Suprapubic skin (tissue), 4 donors: ENCODE measurements around the gene NPEPL1. TPM values are rescaled to one million over a fixed set of nuclear protein-coding genes. Genes with fewer than 3 reads are reported as not detected.

ENCODE experiments used
- DNase-seq, 2 donors: peaks; one replicate each; pipeline ENCODE4 v3.0.0-alpha.2; 2019; ENCODE audit warnings: low spot score in 2 of 2
- H3K27ac ChIP-seq: fragments of 200-600 bp; sonication (generic); one replicate; pipeline ENCODE4 v1.5.1; 2019
- H3K27me3 ChIP-seq: fragments of 200-600 bp; sonication (generic); one replicate; pipeline ENCODE4 v1.5.1; 2019
- H3K36me3 ChIP-seq: fragments of 200-600 bp; sonication (generic); one replicate; pipeline ENCODE4 v1.5.1; 2019
- H3K4me1 ChIP-seq: fragments of 200-600 bp; sonication (generic); one replicate; pipeline ENCODE4 v1.5.1; 2019
- H3K4me3 ChIP-seq: fragments of 200-600 bp; sonication (generic); one replicate; pipeline ENCODE4 v1.5.1; 2019; ENCODE audit warnings: mild to moderate bottlenecking
- H3K9me3 ChIP-seq: fragments of 200-600 bp; sonication (generic); one replicate; pipeline ENCODE4 v1.5.1; 2019
- EP300 ChIP-seq: sonication (generic); formaldehyde crosslinking; IDR thresholded peaks from one replicate; pipeline ENCODE4 v1.6.1; 2017; ENCODE audit warnings: antibody characterized with exemption
- POLR2A ChIP-seq, 2 donors: fragments of 450-650 bp; IDR thresholded peaks; one replicate each; pipeline ENCODE4 v1.6.1; 2017; ENCODE audit warnings: antibody characterized with exemption in 2 of 2, mild to moderate bottlenecking in 2 of 2, moderate library complexity in 2 of 2
- POLR2AphosphoS5 ChIP-seq, 3 donors: sonication (generic); formaldehyde crosslinking; IDR thresholded peaks; one replicate each; pipeline ENCODE4 v1.6.1; 2017; ENCODE audit warnings: antibody characterized with exemption in 3 of 3
- WGBS: methylation state at CpG from one replicate; pipeline ENCODE4 v1.1.5; 2018; 5-methylcytosine and 5-hydroxymethylcytosine counted together
- total RNA-seq, 4 donors: library from RNA; depleted of rRNA; stranded (reverse); fragments of >200 nt; gene quantifications; one replicate each; pipeline ENCODE4 v1.1.0, GENCODE V29; 2016
- TF ChIP-seq, protein P1 (sequence below), 2 donors: fragments of 200-600 bp in 1 of 2; fragments of 450-650 bp in 1 of 2; sonication (generic) in 1 of 2; IDR thresholded peaks; one replicate each; pipeline ENCODE4 v1.5.1; 2016 to 2019; ENCODE audit warnings: antibody characterized with exemption in 2 of 2, mild to moderate bottlenecking in 1 of 2, moderate library complexity in 1 of 2

NPEPL1 gene
- total RNA-seq, 4 donors from 2014 or later: 21.0 to 69.2 (median 42.0) TPM

DNA sequence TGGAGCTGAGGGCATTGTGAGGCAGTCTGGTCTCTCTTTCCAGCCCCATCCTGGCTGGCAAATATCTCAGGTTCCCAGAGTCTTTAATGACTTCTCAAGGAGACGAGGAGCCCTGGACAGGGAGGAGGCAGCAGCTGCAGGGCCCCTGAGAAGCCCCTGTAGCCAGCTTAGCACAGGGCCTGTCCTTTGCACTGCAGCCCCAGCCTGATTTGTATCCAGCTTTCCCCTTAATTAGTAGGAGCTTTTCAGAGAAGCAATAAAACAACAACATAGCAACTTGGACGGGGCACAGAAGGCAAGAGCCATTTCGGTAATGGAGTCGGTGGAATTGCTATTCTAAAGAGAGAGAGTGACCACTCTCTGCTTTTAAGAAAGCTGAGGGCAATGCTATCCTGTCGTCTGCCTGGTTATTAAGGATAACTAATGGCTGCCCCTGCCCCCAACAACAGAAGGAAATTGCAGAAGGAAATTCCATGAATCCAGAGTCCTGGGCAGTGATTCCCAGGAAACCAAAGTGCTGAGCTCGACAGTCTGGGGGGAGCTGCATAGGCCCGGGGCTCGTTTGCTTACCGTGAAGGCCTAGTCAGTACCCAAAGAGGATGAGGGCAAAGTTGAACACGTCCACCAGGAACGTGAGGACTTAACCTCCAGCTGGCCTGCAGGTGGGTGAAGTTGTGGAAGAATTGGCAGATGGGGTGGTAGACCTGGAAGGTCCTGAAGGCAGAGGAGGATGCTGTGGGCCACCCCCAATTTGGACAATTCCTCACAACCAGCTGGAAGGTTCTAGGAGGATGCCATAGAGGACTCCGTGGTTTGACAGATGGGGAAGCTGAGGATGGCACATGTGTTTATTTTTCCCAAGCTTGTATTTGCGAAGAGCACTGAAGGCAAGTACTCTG lies 50.3 kb downstream of the NPEPL1 start:
- no peaks in the 10 kb centered on the region for H3K9me3 ChIP-seq
- no peaks in the 10 kb centered on the region for H3K4me1 ChIP-seq

DNA sequence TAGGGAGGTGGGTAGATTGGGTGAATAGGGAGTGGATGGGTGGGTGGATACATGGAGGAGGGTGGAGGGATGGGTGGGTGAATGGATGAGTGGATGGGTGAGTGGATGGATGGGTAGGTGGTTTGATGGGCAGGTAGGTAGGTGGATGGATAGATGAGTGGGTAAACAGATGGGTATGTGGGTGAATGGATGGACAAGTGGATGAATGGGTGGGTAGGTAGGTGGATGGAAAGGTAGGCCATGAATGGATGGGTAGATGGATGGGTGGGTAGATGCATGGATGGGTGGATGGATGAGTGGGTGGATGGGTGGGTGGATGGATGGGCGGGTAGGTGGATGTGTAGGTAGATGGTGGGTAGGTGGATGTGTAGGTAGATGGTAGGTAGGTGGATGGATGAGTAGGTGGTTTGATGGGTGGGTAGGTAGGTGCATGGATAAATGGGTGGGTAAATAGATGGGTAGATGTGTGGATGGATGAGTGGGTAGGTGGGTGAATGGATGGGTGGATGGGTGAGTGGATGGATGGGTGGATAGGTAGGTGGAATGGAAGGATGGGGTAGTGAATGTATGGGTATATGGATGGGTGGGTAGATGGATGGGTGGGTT lies 51.4 kb downstream of the NPEPL1 start:
- 82% methylated on average over 1 of the region's 1 CpG for WGBS
- Histone ChIP-seq H3K27me3 (peaks cover 52% of the 10 kb centered on the region), H3K27ac (no peak overlapping the region), H3K36me3 (no peaks in the 10 kb centered on the region), H3K4me3 (no peak overlapping the region), H3K4me1 (no peaks in the 10 kb centered on the region), H3K9me3 (no peaks in the 10 kb centered on the region)
- no peak for TF ChIP-seq EP300
- TF ChIP-seq, protein P1, sequence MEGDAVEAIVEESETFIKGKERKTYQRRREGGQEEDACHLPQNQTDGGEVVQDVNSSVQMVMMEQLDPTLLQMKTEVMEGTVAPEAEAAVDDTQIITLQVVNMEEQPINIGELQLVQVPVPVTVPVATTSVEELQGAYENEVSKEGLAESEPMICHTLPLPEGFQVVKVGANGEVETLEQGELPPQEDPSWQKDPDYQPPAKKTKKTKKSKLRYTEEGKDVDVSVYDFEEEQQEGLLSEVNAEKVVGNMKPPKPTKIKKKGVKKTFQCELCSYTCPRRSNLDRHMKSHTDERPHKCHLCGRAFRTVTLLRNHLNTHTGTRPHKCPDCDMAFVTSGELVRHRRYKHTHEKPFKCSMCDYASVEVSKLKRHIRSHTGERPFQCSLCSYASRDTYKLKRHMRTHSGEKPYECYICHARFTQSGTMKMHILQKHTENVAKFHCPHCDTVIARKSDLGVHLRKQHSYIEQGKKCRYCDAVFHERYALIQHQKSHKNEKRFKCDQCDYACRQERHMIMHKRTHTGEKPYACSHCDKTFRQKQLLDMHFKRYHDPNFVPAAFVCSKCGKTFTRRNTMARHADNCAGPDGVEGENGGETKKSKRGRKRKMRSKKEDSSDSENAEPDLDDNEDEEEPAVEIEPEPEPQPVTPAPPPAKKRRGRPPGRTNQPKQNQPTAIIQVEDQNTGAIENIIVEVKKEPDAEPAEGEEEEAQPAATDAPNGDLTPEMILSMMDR (IDR thresholded peaks at IDR 0.05): no peak
- TF ChIP-seq POLR2AphosphoS5 (IDR thresholded peaks at IDR 0.05): no peak
- no peak for DNase-seq

More for the DNA sequence above, 50.3 kb downstream of the NPEPL1 start:
- no peaks in the 10 kb centered on the region for H3K36me3 ChIP-seq
- 64% methylated on average over 13 of the region's 13 CpGs for WGBS
- TF ChIP-seq POLR2AphosphoS5 (IDR thresholded peaks at IDR 0.05) (no peak), POLR2A (IDR thresholded peaks at IDR 0.05) (no peak), EP300 (no peak)
- TF ChIP-seq, protein P1 (IDR thresholded peaks at IDR 0.05): no peak
- DNase-seq: no peak
- H3K4me3 ChIP-seq: no peak overlapping the region
- H3K27me3 ChIP-seq: peaks cover 50% of the 10 kb centered on the region
- H3K27ac ChIP-seq: no peak overlapping the region

DNA sequence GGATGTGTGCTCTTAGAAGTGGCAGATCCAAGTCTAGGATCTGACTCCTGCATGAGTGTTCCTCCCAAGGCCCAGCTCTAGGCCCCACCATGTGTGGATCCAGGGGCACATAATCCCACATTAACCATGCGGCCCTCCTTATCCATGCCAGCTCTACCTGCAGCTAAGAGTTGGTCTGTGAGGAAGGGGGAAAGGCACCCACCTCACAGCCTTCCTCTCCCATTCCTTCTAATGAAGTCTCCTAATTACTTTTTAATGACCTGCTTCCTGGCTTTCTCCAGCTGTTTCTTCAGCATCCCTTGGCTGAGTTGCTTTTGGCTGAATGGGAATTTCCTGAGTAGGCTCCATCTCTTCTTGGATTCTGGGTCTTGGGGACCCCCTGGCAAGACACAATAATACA lies 52.2 kb downstream of the NPEPL1 start:
- no peak overlapping the region for H3K4me3 ChIP-seq
- TF ChIP-seq POLR2AphosphoS5 (IDR thresholded peaks at IDR 0.05): no peak
- no peaks in the 10 kb centered on the region for H3K36me3 ChIP-seq
- H3K4me1 ChIP-seq: no peaks in the 10 kb centered on the region
- peaks cover 52% of the 10 kb centered on the region for H3K27me3 ChIP-seq
- WGBS: 60% methylated on average over 1 of the region's 1 CpG
- no peak overlapping the region for H3K27ac ChIP-seq
- no peaks in the 10 kb centered on the region for H3K9me3 ChIP-seq
- DNase-seq: no peak

DNA sequence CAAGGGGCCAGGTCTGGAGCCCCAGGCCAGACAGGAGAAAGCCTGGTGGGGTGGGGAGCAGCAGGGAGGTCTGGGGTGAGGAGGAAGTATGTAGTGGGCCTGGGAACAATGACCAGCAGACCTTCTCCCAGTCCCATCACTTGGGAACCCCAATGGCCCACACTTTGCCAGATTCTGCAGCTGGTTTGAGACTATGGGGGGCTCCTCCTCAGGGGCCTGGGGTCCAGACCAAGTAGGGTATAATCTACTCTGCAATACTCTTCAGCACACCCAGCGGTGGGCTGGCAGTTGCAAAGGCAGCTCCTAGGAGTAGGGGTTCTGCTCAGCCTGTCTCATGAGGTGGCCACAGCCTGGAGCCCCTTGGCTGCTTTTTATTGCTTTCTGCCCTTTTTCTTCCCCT lies 52.8 kb downstream of the NPEPL1 start:
- WGBS: 100% methylated on average over 1 of the region's 1 CpG
- peaks cover 55% of the 10 kb centered on the region for H3K27me3 ChIP-seq
- no peak for DNase-seq

DNA sequence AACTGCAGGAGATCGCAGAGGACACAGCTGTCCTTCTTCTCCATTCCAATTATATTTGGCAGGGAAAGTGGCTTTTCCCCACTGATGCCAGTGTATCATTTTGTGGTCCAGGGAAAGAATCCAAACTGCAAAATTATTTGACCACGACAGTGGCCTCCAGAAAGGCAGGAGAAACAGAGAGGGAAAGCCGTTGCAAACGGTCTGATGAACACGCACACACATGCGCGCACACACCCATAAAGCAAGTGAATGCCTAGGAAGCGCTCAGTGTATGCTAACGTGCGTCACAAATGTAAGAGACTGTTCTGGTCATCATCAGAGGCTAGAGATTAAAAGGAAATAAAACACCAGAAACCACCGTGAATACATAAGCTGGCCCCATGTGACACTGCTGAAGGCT lies 54.0 kb downstream of the NPEPL1 start:
- no peak for TF ChIP-seq POLR2AphosphoS5 (IDR thresholded peaks at IDR 0.05)
- TF ChIP-seq, protein P1 (IDR thresholded peaks at IDR 0.05): no peak
- TF ChIP-seq POLR2A (IDR thresholded peaks at IDR 0.05): no peak
- no peak for TF ChIP-seq EP300
- WGBS: 62% methylated on average over 11 of the region's 11 CpGs
- Histone ChIP-seq H3K4me1 (no peaks in the 10 kb centered on the region), H3K4me3 (no peak overlapping the region), H3K36me3 (no peaks in the 10 kb centered on the region), H3K27me3 (peaks cover 50% of the 10 kb centered on the region), H3K27ac (no peak overlapping the region), H3K9me3 (no peaks in the 10 kb centered on the region)
- DNase-seq: no peak

More for the DNA sequence above, 52.8 kb downstream of the NPEPL1 start:
- no peaks in the 10 kb centered on the region for H3K4me1 ChIP-seq
- TF ChIP-seq, protein P1 (IDR thresholded peaks at IDR 0.05): no peak
- no peak for TF ChIP-seq POLR2A (IDR thresholded peaks at IDR 0.05)
- TF ChIP-seq POLR2AphosphoS5 (IDR thresholded peaks at IDR 0.05): no peak
- TF ChIP-seq EP300: no peak
- no peak overlapping the region for H3K4me3 ChIP-seq
- no peaks in the 10 kb centered on the region for H3K9me3 ChIP-seq
- H3K36me3 ChIP-seq: no peaks in the 10 kb centered on the region
- no peak overlapping the region for H3K27ac ChIP-seq
